Adrenal gland (tissue), 5 donors: ENCODE measurements around the gene TBL1Y.

ENCODE experiments used
- POLR2A ChIP-seq, 2 donors: fragments of 450-650 bp; IDR thresholded peaks; one replicate each; pipeline ENCODE4 v1.6.1; 2017; ENCODE audit warnings: antibody characterized with exemption in 2 of 2, mild to moderate bottlenecking in 2 of 2, moderate library complexity in 1 of 2
- TF ChIP-seq, protein P1 (sequence below), 6 experiments: fragments of 450-650 bp in 4 of 6; fragments of 200-600 bp in 2 of 6; sonication (generic) in 1 of 6; IDR thresholded peaks; 1 replicate in 5 of 6; 2 replicates in 1 of 6; pipeline versions ENCODE4 v1.5.1 to v1.8.0; 2016 to 2021; ENCODE audit warnings: antibody characterized with exemption in 6 of 6, mild to moderate bottlenecking in 2 of 6, moderate library complexity in 1 of 6
- donor health status: DM: no; HTN: no; CAD: no.

DNA sequence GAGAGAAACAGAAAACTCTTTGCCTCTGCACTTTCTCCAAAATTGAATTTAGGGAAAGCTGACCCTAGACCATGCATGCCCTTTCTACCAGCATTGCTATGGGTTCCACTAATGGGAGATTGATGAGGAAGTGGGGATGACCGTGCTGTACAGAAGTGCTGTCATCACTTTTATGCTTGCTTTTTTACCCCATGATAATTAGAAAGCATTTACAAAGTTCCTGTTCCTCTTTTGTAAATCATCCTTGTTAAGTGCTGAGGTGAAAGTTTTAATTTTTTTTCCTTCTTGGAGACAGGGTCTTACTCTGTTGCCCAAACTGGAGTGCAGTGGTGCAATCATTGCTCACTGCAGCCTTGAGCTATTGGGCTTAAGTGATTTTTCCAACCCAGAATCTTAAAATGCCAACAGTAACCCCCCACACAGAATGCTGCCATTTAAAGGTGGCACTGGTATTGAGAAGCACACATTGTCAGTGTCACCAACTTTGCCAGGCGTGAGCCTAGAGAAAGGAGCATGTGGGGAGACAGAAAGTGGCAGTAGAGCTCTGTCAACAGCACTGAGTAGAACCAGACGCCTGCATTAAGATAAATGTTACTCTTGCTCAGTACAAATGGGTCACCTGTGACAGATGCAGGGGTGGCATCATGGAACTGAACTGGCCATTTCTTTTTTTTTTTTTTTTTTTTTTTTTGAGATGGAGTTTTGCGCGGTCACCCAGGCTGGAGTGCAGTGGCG, 79.6 kb downstream of the TBL1Y start:
- TF ChIP-seq, protein P1, sequence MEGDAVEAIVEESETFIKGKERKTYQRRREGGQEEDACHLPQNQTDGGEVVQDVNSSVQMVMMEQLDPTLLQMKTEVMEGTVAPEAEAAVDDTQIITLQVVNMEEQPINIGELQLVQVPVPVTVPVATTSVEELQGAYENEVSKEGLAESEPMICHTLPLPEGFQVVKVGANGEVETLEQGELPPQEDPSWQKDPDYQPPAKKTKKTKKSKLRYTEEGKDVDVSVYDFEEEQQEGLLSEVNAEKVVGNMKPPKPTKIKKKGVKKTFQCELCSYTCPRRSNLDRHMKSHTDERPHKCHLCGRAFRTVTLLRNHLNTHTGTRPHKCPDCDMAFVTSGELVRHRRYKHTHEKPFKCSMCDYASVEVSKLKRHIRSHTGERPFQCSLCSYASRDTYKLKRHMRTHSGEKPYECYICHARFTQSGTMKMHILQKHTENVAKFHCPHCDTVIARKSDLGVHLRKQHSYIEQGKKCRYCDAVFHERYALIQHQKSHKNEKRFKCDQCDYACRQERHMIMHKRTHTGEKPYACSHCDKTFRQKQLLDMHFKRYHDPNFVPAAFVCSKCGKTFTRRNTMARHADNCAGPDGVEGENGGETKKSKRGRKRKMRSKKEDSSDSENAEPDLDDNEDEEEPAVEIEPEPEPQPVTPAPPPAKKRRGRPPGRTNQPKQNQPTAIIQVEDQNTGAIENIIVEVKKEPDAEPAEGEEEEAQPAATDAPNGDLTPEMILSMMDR (IDR thresholded peaks at IDR 0.05) = no peak
- TF ChIP-seq POLR2A (IDR thresholded peaks at IDR 0.05) = no peak
